ENCODE data around the gene MRC1.

- no peak for TF ChIP-seq CBX8 (IDR thresholded peaks at IDR 0.05)
- no peak for TF ChIP-seq EP300 (IDR thresholded peaks at IDR 0.05)
Observed at GRCh38 chr10:17865351-17865750, 56.2 kb downstream of the MRC1 start.
